Lung microvascular endothelial cell (primary cell): Measurements from ENCODE around the gene MPL. TPM values are rescaled to one million over a fixed set of nuclear protein-coding genes. Genes with fewer than 3 reads are reported as not detected.

Experiments
- total RNA-seq: library from RNA; depleted of rRNA; stranded (reverse); fragments of >200 nt; gene quantifications from 2 replicates; pipeline ENCODE4 v1.2.1, GENCODE V29; 2014

The MPL gene
- total RNA-seq, 1 donor from 2014 or later, result under 0.01 TPM

Other genes starting within 250 kb of the MPL start
- gene EBNA1BP2, start 165.5 kb upstream of the MPL start, total RNA-seq, result 55.4 and 65.2 TPM in 2 replicates
- gene CFAP57, start 165.5 kb upstream of the MPL start, total RNA-seq, result 0.20 and 0.22 TPM in 2 replicates
- not detected in 2 replicates for gene TMEM125, start 67.8 kb upstream of the MPL start, total RNA-seq
- not detected in 2 replicates for gene C1orf210, start 52.2 kb upstream of the MPL start, total RNA-seq
- 749 and 1,401 TPM in 2 replicates for gene TIE1, start 36.8 kb upstream of the MPL start, total RNA-seq
- gene CDC20, start 21.2 kb downstream of the MPL start, total RNA-seq, result 6.9 and 27.5 TPM in 2 replicates
- 58.4 and 71.6 TPM in 2 replicates for gene ELOVL1, start 30.2 kb downstream of the MPL start, total RNA-seq
- 29.4 and 34.9 TPM in 2 replicates for gene MED8, start 52.0 kb downstream of the MPL start, total RNA-seq
- 7.6 and 13.7 TPM in 2 replicates for gene SZT2, start 52.1 kb downstream of the MPL start, total RNA-seq
- gene HYI, start 116.1 kb downstream of the MPL start, total RNA-seq, result 80.0 and 147 TPM in 2 replicates
- 59.9 and 68.8 TPM in 2 replicates for gene PTPRF, start 193.1 kb downstream of the MPL start, total RNA-seq